ENCODE data around the gene CHCHD5. TPM values are rescaled to one million over a fixed set of nuclear protein-coding genes. Genes with fewer than 3 reads are reported as not detected.

Gene CHCHD5
- total and polyA plus RNA-seq, 2 of the 4 experiments (the other 2 are of a cell fraction) = 4.8 to 40.1 TPM

GRCh38 chr2:112604952-112605351 lies 20.5 kb downstream of the CHCHD5 start:
- H3K79me1 ChIP-seq (ENCODE audit: low read depth in 1 of 2, low read length in 2 of 2) = no peaks in the 10 kb centered on the region
- H3K27me3 ChIP-seq (ENCODE audit: control insufficient read depth, insufficient read depth, low read length) = no peaks in the 10 kb centered on the region
- H3K4me1 ChIP-seq (ENCODE audit: control insufficient read depth, insufficient read depth, low read length) = peaks cover 11% of the 10 kb centered on the region
- intact Hi-C loops (cut with micrococcal nuclease) (no loop called here), in situ Hi-C loops (cut with MboI; ENCODE audit: low sequenced_read_pairs) (loop anchor here (5.0 kb wide), 2 partner anchors 122 to 352 kb away; no protein-coding TSS in a partner anchor), dilution Hi-C loops (cut with HindIII; ENCODE audit: low sequenced_read_pairs, unreplicated experiment) (no loop called here)
- H2BK15ac ChIP-seq (ENCODE audit: low read depth, low read length) = peak overlapping the region; percentile 27; the same call in 2 of the 3 replicates
- H2AK5ac ChIP-seq (ENCODE audit: low read depth, low read length) = no peak overlapping the region
- WGBS, 2 experiments (ENCODE audit: extremely low coverage in 2 of 2, insufficient read length in 1 of 2) = 83% methylated on average over 1 of the region's 4 CpGs; no CpG with 5 or more reads in 1 of the 2 experiments
- DNase-seq (no peak), ATAC-seq (ENCODE audit: low read depth) (no peak)
- H3K9ac ChIP-seq (ENCODE audit: low read depth, low read length) = no peak overlapping the region
- ChIA-PET POLR2A (ENCODE audit: unreplicated experiment) (no interaction called here), CTCF (interaction anchor here (1.2 kb wide), 1 partner anchor 337 kb away, joined by 3 read pairs; no protein-coding TSS in a partner anchor)
- no peak overlapping the region for H3K18ac ChIP-seq (ENCODE audit: low read depth, low read length)
- H3K4ac ChIP-seq (ENCODE audit: low read depth, low read length) = no peak overlapping the region
- H3K27ac ChIP-seq (ENCODE audit: insufficient read depth, low read length) = no peak overlapping the region
- no peak for TF ChIP-seq SMC3 (IDR thresholded peaks at IDR 0.05; ENCODE audit: low read depth, low read length)
- no peak for TF ChIP-seq NFE2L2 (IDR thresholded peaks at IDR 0.05; ENCODE audit: low read depth, low read length)
- TF ChIP-seq BHLHE40 (IDR thresholded peaks at IDR 0.05; ENCODE audit: low read depth, low read length) = no peak
- no peak for TF ChIP-seq ELK1 (IDR thresholded peaks at IDR 0.05; ENCODE audit: borderline replicate concordance, low read depth, low read length)
- TF ChIP-seq MAFK (IDR thresholded peaks at IDR 0.05; ENCODE audit: low read depth, low read length) = no peak
- TF ChIP-seq MAZ (IDR thresholded peaks at IDR 0.05; ENCODE audit: borderline replicate concordance, low read depth, low read length) = no peak
- TF ChIP-seq FOS (IDR thresholded peaks at IDR 0.05; ENCODE audit: low read depth, low read length) = no peak
- TF ChIP-seq CHD1 (IDR thresholded peaks at IDR 0.05; ENCODE audit: low read depth, low read length) = no peak
- TF ChIP-seq POLR2A (IDR thresholded peaks at IDR 0.05; ENCODE audit: low read depth, low read length) = no peak
- no peak overlapping the region for H3K56ac ChIP-seq (ENCODE audit: extremely low read depth, insufficient read depth, low read length)
- no peak overlapping the region for H4K91ac ChIP-seq (ENCODE audit: insufficient read depth, low read depth, low read length)
- peaks cover 7% of the 10 kb centered on the region for H3K9me1 ChIP-seq (ENCODE audit: insufficient read depth, low read length)
- no peak overlapping the region for H2AFZ ChIP-seq (replicated peaks; ENCODE audit: low read length, poor library complexity)
- H3K23ac ChIP-seq (ENCODE audit: low read depth, low read length) = 0 out of 2 replicates have a peak overlapping the region, but pooled peaks have one; percentile 33
- peak overlapping the region; percentile 8; the same call in 1 of the 2 replicates for H2BK120ac ChIP-seq (ENCODE audit: low read depth, low read length)
- H3K14ac ChIP-seq (replicated peaks; ENCODE audit: low read depth, low read length) = no peak overlapping the region
- no peak overlapping the region for H3K4me3 ChIP-seq (ENCODE audit: insufficient read depth, low read depth, low read length)
- H2AK9ac ChIP-seq (replicated peaks; ENCODE audit: low read depth, low read length, poor library complexity) = no peak overlapping the region
- no peak overlapping the region for H2BK5ac ChIP-seq (ENCODE audit: low read depth, low read length, poor library complexity, severe bottlenecking)
- H3K4me2 ChIP-seq (ENCODE audit: low read depth, low read length) = no peak overlapping the region
- H3K9me3 ChIP-seq (ENCODE audit: control insufficient read depth, insufficient read depth, low read length) = no peaks in the 10 kb centered on the region
- H3K36me3 ChIP-seq (ENCODE audit: control insufficient read depth, insufficient read depth, low read length) = no peaks in the 10 kb centered on the region
- no peak overlapping the region for H2BK20ac ChIP-seq (ENCODE audit: low read depth, low read length)
- no peaks in the 10 kb centered on the region for H4K20me1 ChIP-seq (ENCODE audit: insufficient read depth, low read length)
- no TSS peak for BruUV-seq (replicated peaks)
- no peak overlapping the region for H4K8ac ChIP-seq (ENCODE audit: low read depth in 2 of 2, low read length in 2 of 2)
- no peak overlapping the region for H4K5ac ChIP-seq (ENCODE audit: low read depth, low read length)

Data from IMR-90 (cell line).